ENCODE measurements around the gene SAG.
"Not testable (repeated sequence)": the region's sequence is repeated elsewhere in the genome, so short reads cannot be mapped to it uniquely, and the experiment has no call there.

Gene SAG

DNA sequence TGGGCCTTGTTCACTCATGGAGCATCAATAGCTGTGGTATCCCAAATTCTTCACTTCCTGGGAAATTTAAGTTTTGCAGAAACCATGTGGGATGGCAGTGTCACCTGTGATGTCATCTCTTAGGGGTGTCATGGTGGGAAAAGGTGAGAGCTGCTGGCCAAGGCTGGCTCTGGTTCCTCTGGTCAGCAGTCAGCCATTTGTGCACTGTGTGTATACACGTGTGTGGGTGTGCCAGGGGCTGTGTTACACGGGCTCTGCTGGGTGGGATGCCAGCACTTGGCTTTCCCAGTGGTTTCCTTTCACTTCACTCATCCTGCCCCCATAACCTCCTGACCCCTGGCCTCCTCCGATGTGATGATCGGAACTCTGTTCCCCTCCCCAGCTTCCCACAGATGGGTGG is 21.3 kb downstream of the SAG start:
- in situ Hi-C loops (cut with MboI; ENCODE audit: low sequenced_read_pairs): no loop called here

DNA sequence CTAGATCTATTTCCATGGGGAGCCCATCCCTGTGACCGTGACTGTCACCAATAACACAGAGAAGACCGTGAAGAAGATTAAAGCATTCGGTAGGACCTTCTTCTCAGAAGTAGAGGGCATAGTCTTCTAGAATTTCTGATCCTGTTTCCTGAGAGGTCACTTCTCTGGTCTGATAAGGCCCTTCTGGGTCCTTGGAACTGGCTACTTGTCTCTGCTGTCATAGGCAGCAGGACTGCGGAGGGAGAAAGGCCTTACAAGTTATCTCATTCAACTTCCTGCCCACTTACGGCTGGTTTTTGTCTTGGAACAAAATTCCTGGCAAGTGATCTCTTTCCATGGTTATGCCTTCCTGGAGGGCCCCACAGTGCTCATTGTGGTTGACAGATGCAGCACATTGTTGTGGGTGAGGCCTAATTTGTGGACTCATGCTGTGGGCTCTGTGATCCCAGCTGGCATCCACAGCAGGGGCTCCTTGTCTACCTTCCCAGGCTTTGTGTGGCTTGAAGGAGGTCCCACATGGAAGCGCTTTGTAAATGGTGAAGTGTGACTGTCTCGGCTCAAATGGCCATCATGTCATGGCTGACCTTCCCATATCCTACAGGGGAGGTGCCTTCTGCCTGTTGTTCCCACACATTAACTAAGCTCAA is 22.0 kb downstream of the SAG start:
- in situ Hi-C loops (cut with MboI; ENCODE audit: low sequenced_read_pairs): no loop called here

DNA sequence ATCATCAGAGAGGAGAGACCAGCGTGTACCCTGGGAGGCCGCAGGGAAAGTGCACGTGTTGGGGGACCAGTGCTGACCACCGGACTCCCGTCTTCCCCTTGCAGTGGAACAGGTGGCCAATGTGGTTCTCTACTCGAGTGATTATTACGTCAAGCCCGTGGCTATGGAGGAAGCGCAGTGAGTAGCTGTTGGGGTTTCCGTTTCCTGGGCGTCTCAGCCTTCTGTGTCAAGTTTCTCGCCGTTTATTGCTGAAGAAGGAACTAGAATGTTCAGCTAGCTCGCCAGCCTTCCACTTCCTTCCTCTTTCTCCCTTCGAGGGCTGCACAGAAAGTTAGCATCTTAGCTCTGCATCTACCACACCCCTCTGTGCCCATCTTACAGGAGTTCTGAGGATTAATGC is 23.9 kb downstream of the SAG start:
- in situ Hi-C loops (cut with MboI; ENCODE audit: low sequenced_read_pairs): no loop called here

DNA sequence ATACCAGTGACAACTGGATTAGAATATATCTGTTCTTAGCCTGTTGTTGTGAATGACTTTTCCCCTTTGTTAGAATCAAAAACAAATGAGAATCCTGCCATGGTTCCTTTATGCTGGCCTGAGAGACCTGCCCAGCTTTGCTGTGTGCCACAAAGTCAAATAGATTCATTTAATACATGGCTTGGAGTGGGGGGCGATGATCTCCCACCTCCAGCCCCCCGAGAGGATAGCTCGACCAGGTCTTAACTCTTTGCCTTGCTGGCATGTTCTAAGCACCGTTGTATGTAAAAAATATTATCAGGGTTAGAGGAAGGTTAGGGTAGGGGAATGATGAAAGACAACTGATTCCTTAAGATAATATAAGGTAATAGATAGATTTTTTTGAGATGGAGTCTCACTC is 24.5 kb downstream of the SAG start:
- in situ Hi-C loops (cut with MboI; ENCODE audit: low sequenced_read_pairs): no loop called here

DNA sequence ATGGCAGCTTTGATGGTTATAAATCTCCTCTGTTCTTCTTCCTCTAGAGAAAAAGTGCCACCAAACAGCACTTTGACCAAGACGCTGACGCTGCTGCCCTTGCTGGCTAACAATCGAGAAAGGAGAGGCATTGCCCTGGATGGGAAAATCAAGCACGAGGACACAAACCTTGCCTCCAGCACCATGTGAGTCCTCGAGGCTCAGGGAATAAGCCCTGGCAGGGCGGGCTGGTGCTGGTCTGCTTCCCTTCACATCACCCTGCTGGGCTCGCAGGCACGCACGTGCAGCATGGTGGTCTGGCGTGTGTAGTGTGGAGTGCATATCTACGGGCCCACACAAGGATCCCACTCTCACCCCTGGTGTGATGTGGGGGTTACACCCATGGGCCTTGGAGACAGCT is 27.3 kb downstream of the SAG start:
- in situ Hi-C loops (cut with MboI; ENCODE audit: low sequenced_read_pairs): no loop called here

DNA sequence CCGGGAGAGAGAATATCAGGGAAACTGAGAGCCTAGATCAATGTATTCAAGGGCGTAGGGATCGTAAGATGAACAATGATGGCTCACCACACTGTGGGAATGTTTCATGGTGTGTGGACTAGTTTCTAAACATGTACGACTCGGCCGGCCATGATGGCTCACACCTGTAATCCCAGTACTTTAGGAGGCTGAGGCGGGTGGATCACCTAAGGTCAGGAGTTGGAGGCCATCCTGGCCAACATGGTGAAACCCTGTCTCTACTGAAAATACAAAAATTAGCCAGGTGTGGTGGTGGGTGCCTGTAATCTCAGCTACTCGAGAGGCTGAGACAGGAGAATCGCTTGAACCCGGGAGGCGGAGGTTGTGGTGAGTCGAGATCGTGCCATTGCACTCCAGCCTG is 28.5 kb downstream of the SAG start:
- in situ Hi-C loops (cut with MboI; ENCODE audit: low sequenced_read_pairs): not testable (repeated sequence)

DNA sequence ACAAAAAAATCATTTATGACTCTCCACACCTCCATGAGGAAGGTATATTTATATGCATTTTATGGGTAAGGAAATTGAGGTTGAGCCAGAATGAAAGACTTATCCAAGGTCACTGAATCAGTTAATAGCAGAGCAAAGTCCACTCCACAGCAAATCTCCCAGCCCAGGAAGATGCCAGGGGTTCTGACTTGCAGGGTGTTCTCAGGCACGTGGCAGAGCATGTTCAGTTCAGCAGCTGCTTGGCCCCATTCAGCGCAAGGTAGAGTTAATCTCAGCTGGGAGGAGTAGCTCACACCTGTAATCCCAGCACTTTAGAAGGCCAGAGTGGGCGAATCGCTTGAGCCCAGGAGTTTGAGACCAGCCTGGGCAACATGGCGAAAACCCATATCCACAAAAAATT is 28.9 kb downstream of the SAG start:
- in situ Hi-C loops (cut with MboI; ENCODE audit: low sequenced_read_pairs): no loop called here

DNA sequence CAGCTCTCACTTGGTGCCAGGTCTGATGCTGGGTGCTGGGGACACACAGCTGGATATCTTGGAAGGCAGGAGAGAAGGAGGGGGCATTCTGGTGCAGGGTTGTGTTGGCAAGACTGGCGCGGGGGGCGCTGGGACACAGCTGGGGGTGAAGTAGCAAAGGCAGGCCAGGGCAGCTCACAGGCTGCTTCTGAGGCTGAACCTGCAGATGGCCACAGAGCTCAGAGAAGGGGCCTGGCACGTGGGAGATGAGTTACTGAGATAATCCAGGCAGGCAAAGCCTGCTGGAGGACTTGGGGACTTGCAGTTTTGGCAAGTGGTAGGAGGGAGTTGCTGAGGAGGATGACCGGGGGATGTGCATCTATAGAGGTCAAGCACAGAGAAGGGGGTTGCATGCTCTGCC is 30.4 kb downstream of the SAG start:
- in situ Hi-C loops (cut with MboI; ENCODE audit: low sequenced_read_pairs): no loop called here

DNA sequence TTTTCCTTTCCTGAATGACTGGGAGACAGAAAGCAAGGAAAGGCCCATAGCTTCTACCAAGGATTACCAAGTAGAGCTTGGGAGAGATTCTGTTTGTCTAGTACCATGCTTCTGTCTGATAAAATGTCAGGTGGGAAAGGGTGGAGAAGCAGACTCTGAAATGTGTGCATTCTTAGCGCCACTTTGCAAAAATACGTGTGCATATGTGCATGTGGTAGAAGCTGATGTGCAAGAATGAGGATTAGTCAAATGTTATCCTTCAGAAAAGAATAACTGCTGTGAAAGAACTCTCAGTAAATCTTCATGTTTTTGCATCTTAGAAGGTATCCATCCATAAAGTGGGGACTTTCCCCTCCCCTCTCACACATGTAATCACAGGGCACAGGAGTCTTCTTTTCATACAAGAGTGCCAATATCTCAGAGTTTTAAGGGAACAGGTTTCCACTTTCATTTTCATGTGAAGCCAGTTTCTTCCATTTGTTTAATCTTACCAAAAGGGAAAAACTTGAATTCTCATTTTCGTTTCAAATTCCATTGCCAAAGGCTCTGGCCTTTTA is 31.3 kb downstream of the SAG start:
- in situ Hi-C loops (cut with MboI; ENCODE audit: low sequenced_read_pairs): no loop called here

DNA sequence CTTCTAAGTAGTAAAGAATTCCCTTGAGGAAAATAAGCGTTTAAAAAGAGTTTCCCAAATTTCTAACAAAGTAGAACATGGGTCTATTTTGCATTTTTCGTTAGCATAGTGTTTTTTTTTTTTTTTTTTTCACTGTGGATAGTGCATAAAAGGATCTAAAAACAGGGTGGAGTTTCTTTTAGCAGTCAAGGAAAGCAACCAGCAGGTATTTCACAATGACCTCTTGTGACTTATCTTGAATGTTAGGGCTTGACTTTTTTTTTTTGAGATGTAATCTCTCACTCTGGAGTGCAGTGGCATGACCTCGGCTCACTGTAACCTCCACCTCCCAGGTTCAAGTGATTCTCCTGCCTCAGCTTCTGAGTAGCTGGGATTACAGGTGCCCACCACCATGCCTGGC is 31.8 kb downstream of the SAG start:
- in situ Hi-C loops (cut with MboI; ENCODE audit: low sequenced_read_pairs): no loop called here

DNA sequence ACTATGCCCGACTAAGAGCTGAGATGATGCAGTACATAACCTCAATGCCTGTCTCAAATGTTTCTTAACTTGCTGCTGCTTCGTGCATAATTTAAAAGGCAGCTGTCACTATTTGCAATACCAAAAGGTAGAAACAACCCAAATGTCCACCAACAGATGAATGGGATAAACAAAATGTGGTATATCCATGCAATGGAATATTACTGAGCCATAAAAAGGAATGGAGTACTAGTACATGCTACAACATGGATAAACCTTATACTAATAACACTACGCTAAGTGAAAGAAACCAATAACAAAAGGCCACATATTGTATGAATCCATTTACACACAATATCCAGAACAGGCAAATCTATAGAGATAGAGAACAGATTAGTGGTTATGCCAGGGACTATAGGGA is 33.7 kb downstream of the SAG start:
- in situ Hi-C loops (cut with MboI; ENCODE audit: low sequenced_read_pairs): no loop called here

DNA sequence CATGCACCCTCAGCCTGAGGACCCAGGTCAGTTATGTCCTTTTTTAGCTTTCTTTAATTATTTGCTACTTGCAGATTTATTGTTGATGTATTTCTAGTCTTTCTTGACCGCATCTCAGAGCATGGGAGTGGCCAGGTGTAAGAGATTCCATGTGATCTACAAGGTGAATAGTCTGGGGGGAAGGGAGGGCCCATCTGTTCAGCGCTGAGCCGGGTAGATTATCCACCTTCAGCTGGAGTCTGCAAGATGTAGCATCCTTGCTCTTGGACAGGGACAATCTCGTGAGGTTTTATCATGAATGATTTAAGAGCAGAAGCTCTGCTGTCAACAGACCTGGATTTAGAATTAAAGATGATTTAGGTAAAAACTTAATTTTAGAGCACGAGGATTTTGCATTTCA is 34.7 kb downstream of the SAG start:
- in situ Hi-C loops (cut with MboI; ENCODE audit: low sequenced_read_pairs): no loop called here

DNA sequence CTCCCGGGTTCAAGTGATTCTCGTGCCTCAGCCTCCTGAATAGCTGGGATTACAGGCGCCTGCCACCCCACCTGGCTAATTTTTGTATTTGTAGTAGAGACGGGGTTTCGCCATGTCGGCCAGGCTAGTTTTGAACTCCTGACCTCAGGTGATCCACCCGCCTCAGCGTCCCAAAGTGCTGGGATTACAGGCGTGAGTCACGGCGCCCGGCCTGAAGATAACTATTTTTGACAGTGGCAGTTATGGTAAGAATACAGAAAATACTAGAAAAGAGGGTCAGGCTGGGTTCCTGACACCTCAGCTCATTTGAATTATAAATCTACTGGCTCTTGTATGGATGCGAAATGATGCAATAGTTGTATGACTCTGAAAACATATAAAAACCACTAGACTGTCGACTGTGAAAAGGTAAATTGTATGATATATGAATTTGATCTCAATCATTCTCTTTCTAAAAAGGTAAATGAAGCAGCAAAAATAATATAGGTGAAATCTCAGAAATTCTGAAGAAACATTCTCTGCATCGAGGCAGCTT is 35.6 kb downstream of the SAG start:
- in situ Hi-C loops (cut with MboI; ENCODE audit: low sequenced_read_pairs): no loop called here

DNA sequence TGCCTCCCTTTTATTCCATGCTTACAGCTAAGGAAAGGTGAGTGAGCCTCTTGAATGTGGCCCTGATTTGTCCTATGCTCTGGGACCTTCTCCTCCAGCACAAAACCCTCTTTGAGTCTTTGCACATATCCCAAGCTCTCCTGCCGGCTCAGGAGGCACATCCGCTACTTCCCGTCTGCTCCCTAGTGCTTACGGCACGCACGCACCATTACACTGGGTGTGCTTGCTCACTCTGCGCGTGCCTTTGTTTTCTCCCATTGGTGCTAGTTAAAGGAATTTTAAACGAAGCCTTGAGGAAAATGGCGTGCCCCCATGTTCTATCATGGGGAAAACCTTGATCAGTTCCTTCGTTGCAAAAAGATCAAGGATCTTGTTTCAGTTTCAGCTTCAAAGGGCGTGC is 38.8 kb downstream of the SAG start:
- in situ Hi-C loops (cut with MboI; ENCODE audit: low sequenced_read_pairs): no loop called here

DNA sequence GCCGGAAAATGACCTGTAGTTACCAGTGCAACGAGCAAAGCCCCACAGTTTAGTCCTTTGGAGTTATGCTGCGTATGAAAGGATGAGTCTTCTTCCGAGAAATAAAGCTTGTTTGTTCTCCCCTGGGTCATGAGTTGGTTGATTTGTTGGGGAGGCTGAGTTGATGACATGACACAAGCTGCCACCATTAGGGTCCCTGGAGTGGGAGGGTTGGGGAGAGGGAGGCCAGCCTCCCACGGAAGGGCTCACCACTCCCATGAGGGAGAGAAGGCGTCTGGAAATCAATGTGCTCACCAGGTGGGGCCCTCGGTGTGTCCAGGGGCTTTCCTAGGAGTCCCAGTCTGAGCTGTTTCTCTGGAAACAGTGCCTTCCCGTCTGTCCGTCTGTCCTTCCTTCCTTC is 39.3 kb downstream of the SAG start:
- in situ Hi-C loops (cut with MboI; ENCODE audit: low sequenced_read_pairs): no loop called here

DNA sequence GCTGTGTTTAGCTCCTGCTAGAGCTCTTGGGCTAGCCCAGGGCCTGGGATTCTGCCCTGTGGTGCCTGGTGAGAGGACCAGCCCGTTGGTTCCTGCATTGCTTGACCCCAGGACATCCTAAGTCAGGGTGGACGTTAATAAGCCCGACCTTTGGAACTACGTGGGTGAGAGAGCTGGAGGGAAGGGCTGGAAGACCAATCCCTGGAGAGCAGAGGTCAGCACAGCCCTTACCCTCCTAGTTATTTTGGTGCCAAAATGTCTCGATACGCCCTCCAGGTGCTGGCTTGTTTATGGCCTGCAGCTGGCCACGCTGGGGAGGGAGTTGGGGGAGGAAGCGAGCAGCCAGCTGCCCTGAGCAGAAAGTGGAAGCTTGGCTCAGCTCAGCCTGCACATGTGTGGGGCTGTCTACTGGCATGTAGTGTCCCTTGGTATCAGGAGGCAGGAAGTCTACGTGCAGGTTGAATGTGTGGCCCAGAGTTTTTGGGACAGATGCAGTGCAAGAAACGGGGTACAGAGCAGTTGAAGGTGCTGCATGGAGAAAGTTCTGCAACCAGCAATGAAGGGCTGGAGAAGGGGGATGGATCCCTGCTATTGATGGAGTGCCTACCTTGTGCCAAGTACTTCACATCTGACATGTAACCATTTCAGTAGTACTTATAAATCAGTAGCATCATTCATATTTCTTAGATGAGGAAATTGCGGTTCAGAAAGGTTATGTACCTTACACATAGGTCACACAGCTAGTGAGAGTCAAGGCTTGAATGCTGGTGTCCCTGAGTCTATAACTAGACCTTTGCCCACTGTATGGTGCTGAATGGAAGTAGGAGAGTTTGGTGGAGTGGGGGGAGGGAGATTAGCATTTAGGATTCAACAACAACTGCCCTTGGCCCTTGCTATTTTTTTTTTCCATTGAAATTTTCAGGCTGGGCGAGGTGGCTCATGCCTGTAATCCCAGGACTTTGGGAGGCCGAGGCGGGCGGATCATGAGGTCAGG is 41.7 kb downstream of the SAG start:
- in situ Hi-C loops (cut with MboI; ENCODE audit: low sequenced_read_pairs): no loop called here

DNA sequence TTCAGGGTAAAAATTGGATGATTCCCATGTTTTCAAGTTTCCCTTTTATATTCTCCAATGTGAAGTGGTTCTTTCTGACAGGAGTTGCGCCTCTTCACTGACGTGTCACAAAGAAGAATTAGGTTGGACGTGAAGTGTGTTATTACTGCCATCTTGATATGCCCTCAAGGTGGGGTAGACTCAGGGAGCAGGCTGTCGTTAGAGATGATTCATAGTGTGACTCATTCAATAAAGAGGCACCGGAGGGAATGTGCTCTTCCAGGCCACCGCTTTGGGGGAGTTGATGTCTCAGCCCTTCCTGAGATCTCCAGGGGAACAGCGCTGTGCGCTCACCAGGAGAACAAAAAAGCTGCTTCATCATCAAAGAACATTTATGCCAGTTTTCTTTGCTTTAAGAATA is 43.1 kb downstream of the SAG start:
- in situ Hi-C loops (cut with MboI; ENCODE audit: low sequenced_read_pairs): no loop called here

DNA sequence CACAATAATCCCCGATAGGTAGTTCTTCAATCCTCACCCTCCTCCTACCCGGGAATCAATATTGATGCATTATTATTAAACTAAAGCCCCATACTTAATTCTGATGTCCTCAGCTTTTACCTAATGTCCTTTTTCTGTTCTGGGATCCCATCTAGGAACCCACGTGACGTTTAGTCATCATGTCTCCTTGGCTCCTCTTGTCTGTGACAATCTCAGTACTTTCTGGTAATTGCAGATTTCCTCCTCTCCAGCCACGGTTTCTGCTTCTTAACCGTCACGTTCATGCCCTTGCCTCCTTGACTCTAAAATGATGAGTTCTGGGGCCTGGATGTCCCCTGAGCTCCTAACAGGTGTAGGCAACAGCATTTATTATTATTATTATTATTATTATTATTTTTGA is 43.8 kb downstream of the SAG start:
- in situ Hi-C loops (cut with MboI; ENCODE audit: low sequenced_read_pairs): no loop called here

DNA sequence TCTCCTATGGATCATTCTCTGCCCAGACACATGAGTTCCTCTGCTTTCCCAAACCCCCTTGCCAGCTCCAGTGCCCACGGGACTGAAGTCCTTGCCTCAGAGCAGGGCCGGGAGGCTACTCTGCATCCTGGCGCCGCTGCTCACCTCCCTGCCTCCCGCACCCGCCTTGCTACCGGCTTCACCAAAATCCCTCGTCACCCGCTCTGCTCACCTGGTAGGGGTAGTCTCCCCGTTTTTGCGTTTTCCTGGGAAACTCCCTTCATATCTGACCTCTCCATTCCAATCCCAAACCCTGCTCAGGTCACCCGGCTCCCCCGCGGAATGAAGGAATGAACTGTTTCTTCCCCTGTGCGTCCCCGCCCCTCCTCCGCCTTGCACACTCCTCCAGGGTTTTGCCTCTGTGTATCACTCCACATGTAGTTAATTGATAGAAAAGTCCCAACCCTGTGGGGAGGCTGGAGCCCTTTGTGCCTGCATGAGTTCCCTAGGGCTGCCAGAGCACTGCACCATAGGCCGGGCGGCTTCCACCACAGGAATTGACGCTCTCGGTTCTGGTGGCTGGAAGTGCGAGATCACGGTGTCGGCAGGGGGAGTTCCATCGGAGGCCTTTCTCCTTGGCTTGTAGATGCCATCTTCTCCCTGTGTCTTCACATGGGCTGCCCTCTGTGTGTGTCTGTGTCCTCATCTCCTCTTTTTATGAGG is 44.7 kb downstream of the SAG start:
- in situ Hi-C loops (cut with MboI; ENCODE audit: low sequenced_read_pairs): no loop called here

DNA sequence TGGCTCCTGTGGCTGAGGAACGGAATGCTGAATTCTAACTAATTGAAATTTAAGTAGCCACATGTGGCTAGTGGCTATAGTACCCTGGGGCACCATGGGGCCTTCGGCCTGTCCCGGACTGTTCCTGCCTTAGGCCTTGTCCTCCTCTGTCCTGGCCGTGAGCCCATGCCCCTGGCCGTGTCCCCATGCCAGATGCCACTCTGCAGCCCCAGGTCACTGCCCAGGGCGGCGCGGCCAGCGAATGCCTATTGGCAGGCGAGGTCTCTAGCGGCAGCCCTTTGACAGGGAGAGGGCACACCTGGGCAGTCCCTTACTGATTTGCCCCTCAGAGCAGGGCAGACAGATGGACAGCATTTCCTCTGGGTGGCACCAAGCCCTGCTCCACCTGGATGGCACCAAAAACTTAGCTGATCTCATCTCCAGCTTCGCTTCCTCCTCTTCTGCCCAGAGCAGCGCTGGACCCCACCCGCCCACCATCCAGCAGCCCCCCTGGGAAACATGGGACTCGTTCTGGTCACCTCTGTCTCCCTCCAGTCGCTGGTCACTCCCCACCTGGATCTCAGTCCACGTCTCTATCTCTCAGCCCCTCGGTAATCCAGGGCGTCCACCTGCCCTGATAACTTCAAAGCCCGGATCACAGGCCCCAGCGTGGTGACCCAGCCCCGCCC is 45.6 kb downstream of the SAG start:
- in situ Hi-C loops (cut with MboI; ENCODE audit: low sequenced_read_pairs): no loop called here

Data from HL-60/S4 (cell line).